Stimulated activated CD4-positive, alpha-beta T cell treated with anti-CD3 and anti-CD28 coated beads, Interleukin-15, amount 100 ng/mL, for 48 hours (primary cell): ENCODE results near the gene PDHB.
"Not testable (repeated sequence)": the region's sequence is repeated elsewhere in the genome, so short reads cannot be mapped to it uniquely, and the experiment has no call there.

Experiments
- DNase-seq, 2 donors: peaks; one replicate each; pipeline ENCODE4 v3.0.0-alpha.2; 2020; ENCODE audit warnings: low read depth in 2 of 2

Gene PDHB

DNA sequence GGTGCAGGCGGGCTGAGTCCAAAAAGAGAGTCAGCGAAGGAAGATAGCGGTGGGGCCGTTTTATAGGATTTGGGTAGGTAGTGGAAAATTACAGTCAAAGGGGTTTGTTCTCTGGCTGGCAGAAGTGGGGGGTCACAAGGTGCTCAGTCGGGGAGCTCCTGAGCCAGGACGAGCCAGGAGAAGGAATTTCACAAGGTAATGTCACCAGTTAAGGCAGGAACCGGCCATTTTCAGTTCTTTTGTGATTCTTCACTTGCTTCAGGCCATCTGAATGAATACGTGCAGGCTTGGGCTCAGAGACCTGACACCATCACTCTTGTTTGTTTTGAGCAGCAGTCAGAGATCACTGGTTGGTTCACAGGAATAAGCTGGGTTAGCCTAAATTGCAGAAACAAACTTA, 3.6 kb upstream of the PDHB start:
- DNase-seq: not testable (repeated sequence)

DNA sequence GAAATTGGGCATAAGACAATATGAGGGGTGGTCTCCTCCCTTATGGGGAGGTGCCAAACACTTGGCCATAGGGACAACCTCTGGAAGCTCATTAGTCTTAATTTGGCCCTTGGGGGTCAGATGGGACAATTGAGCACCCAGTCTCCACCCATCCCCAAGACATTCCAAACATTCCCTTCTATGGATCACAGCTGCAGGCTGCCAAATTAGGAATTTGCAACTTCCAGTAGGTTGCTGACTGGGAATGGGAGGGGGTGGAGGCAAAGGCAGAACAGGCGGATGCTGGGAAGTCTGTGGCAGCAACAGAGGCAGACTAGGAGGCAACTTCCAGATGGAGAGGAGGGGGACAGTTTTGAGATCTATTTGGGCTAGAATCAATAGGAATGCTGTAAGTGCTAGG, 1.4 kb upstream of the PDHB start:
- no peak for DNase-seq

DNA sequence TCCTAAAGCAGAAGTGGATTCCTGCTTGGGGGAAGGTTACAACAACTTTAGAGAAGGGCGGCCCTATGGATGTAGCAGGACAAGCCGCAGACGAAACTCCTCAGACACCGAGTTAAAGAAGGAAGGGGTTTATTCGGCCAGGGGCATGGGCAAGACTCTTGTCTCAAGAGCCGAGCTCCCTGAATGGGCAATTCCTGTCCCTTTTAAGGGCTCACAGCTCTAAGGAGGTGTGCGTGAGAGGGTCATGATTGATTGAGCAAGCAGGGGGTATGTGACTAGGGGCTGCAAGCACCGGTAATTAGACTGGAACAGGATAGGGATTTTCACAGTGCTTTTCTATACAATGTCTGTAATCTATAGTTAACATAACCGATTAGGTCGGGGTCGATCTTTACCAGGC, 879 bp upstream of the PDHB start:
- DNase-seq: no peak

DNA sequence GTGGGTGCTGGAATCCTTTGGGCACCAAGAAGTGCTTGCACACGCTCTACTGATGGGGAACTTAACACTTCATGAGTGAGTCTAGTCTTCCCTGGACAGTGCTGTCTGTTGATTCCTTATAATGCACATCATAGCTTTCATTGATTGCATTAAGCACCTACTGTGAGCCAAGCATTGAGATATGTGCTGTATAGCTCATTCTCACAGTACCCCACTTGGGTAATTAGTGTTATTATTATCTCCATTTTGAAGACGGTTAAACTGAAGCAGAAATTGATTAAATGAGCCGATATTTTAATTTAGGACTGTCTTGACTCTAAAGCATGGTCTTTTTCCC, 504 bp upstream of the PDHB start:
- no peak for DNase-seq

DNA sequence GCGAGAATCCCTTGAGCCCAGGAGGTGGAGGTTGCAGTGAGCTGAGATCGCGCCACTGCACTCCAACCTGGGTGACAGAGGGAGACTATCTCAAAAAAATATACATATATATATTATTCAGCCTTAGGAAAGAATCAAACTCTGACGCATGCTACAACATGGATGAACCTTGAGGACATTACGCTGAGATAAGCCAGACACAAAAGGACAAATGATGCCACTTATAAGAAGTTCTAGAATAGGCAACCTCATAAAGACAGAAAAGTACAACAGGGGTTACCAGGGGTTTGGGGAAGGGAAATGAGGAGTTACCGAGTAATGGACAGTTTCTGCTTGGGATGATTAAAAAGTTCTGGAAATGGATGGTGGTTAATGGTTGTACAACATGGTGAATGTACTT, 727 bp downstream of the PDHB start:
- DNase-seq: no peak

DNA sequence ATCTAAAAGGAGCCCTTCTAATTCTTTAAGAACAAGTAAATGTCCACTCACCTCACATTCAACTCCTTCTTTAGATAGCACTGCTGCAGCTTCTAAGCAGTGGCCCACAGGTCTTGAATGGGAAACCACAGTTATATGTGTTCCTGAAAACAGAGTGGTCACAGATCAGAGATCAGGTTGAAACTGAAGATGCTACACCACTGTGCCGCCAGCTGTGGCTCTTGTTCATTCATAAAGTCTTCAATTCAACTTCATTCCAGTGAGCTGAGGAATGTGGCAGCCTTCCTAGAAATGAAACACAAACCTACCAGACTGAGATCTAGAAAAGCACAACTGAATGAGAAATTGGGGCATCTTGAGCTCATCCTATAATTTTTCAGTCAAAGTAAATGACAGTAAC, 4.0 kb downstream of the PDHB start:
- DNase-seq: no peak

DNA sequence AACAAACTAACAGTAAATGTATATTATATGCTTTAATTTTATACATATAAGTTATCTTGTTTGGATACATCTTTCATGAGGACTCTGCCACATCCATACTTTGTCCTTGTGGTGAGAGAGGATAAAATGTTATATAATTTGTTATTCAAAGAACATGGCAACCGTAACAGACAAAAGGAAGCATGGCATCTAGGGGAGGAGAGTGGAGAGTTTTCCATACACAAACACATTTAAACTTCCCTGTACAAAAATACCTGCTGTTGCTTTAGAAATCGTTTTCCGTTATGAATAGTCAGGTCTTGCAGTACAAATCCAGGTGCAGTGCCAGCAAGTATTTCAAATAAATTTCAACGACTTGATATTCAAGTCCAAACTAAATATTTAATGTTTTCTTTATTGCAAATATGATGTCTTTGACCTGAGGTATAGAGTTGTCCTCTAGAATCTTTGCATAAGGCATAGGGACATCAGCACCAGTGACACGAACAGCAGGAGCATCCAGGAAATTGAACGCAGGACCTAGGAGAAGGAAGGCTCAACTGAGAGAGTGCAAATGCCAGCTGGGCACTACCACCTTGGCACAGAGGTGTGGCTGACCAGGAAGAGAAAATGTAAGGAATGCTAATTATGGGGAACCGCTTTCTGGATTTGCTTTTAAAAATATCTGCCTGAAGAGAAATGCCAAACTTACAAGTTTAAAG, 5.8 kb downstream of the PDHB start:
- DNase-seq: no peak

DNA sequence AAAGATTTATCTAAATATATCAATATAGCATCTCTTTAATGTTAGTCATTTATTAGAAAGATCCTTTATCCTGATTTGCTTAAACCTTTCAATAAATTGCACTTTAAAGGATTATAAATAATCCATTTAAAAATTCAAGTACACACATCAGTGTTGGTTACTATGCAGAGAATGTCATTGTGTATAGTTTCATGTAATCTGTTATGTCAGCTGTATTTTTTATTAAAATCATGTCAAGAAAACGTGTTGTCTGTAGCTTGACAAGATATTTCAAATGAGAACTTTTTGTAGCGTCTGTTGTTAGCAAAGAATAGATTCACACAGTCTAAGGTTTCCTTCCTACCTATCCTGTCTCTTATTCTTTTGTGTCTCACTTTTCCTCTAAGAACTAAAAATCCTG, 7.8 kb downstream of the PDHB start:
- DNase-seq: no peak

DNA sequence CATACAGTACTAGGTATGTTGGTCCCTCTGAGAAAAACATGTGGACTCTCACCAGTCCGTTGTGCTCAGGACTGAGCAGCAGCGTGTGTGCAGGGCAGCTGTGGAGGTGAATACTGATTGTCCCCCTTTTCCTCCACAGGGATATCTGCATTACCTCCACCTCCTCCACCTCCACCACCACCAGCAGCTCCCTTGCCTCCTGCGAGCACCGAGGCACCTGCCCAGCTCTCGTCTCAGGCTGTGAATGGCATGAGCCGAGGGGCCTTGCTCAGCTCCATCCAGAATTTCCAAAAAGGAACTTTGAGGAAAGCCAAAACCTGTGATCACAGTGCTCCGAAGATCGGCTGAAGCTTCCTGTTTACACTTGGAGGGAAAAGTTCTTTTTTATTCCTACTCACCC, 9.0 kb downstream of the PDHB start:
- no peak for DNase-seq

DNA sequence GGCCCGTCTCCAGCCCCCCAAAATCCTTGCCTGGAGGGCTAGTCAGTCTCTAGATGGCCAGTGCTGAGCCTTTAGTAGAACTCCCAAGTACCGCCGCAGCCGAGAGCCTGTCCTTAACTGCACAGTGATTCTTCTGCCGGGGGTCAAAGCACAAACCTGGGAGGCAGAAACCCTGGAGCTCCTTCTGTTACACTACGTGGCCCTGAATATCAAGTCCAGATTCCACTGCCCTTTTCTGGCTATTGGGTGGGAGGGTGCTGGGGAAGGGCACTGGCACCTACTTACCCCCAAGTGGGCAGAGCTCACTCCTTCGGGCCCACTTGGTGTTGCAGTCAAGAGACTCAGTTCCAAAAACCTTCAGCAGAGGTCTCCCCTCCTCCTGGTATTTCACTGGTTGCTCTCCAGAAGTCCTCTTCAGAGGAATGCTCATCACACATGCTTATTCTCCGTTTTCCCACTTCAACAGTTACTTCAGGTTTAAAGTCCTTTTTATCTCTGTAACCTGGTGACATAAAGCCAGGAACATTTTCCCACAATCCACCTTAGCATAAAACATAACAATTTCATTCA, 10.8 kb downstream of the PDHB start:
- DNase-seq: no peak

DNA sequence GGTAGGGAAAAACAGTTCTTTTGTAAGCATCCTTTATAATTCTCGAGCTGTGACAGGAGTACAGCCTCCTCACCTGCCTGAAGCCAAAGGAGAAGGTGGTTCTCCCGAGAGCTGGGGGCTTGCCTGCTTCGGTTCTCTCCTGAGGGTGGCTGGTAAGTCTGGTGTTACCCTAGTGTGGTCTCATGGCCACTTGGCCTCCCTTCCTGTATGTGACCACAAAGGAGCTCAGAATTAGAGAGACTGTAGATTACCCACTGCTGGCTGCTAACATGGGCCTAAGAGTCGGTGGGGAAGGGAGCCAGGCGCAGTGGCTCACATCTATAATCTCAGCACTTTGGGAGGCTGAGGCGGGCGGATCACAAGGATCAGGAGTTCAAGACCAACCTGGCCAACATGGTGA, 12.6 kb downstream of the PDHB start:
- no peak for DNase-seq

DNA sequence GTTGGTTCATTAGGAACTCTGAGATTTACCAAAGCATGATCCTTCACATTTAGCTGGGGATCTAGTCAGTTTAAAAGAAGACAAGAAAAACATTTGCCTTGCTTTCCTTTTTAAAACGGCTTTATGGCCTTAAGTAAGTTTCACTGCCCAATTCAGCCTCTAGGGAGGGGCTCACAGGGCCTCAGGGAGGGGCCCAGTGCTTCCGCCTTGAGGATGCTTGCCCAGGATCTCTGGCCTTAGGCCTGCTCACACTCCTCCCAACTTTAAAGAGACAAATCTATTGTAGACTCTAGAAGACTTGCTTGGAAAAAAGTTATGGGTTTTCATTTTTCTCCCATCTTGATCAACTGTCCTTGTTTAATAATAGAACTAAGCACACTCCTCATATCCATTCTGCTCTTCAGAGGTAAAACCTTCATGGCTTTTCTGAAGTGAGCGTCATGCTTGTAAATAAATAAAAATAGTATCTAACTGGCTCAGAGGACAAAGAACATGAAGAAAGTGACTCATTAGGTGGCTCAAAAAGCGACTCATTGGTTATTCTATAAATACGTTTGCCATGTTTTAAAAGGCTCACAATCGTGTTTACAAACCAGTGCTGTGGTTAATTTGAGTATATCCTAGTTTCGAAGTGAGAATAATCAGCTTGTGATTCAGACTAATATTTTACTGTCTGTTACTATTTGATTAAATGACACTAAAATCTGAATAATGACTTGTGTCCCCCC, 13.7 kb downstream of the PDHB start:
- no peak for DNase-seq

DNA sequence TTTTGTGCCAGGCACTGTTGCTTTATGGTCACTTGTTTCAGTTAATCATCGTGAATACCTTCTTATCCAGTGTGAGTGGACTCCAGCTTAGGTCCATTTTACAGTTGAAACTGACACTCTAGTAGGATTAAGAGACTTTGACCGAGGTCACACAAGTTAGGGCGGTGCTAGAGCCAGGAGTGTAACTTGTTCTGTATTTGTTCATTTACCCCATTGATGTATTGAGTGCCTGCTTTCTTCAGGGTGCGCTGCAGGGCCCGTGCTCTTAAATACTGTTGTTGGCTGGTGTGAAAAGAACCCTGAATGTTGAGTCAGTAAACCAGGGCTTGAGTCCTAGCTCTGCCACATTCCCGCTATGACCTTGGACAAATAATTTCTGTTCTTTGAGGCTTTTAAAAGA, 15.4 kb downstream of the PDHB start:
- no peak for DNase-seq

DNA sequence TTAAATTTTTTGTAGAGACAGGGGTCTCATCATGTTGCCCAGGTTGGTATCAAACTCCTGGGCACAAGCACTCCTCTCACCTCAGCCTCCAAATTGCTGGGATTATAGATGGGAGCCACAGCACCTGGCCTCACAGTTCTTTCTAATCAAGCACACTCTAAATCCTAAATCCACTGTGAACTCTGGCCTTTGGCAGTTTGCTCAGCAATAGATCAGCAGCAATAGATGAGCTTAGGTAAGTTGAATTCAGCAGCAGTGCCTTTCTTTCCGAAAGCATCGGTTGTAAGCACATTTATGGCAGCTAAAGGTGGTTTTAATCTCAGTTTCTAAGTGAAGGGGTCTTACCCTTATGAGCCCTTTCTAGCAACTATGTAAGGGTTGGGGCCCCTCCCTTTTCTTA, 16.6 kb downstream of the PDHB start:
- no peak for DNase-seq

DNA sequence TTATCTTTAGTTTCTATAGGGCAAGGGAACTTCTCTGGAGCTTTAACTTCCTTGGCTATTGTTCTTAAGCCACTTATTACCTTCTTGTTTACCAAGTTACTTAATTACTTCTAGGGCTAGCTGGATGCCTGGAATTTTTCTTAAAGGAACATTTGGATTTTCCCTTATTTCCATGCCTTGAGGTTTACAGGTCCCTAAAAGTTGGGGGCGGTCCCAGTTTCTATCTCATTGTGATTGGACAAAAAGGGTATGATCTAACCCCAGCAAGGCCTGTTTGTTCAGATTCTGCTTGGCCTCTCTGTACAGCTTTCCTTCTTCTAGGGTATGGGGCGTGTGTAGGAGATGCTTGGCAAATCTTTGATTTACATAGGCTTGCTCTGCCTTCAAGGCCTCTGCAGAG, 17.4 kb downstream of the PDHB start:
- DNase-seq: no peak

DNA sequence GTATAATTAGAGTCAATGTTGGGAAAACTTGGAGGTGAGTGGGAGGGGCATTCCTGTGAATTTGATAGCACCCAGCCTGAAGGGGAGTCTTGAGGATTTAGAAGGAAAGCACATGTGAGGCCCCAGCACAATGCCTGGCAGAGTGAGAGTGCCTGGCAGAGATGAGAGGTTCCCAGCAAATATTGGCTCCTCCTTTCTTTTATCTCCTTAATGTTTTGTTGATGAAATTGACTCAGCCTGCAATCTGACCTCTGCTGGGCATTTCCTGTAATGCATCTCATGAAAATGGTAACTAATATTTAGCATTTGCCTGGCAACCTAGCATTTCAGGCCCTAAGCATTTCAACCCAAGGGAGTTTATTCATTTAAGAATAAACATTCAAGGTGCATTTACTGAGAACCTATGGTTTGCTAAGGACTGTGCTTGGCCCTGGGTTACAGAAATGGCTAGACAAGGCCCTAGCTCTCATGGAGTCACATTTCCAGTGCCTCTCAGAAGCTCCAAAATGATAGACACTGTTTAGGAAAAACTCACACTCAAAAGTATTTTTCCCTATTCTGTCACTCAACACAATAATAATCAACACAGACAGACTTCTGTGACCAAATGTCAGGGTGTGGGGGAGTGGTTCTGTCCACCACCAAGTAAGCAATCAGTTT, 19.0 kb downstream of the PDHB start:
- peak; percentile 6 to 21 for DNase-seq

DNA sequence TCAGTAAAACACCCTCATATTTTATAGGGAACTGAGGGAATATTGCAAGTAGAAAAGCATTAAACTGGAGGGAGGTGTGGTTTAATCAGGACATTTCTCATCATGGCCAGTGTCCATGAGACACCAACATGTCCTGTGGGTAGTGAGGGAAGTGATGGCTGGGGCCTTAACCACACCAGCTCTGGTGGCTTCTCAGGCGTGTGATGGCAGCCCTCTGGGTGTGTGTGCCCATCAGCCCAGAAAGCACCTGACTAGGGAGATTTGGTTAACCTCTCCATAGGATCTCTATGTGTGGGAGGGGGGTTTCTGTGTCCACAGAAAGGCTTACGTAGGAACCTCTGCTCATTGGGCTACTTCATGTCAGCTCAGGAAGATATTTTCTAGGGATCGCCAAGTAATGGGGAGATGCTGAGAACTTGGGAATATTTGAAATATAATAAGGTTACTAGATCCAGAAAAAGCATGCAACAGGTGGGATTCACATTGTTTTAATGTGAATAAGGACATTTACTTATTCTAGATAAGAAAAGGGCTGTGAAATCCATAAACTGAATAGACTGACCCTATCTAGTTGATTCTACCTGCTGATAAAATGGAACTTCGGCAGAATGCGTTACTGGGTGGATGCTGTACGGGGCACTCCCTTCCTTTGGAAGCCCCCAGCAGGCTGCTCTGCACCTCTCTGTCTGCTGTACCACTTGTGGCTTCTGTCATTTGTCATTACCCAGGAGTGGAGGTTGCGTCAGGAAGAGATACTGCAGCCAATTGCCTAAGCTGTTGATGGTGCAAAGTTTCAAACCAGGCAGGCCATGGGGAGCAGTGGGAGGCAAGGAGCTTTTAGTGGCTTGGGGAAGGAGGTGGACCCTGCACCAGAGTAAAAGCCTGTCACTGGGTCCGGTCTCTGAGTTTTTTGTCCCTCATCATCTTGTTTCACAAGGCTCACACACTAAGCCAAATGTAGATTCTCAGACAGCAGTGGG, 21.5 kb downstream of the PDHB start:
- no peak for DNase-seq

DNA sequence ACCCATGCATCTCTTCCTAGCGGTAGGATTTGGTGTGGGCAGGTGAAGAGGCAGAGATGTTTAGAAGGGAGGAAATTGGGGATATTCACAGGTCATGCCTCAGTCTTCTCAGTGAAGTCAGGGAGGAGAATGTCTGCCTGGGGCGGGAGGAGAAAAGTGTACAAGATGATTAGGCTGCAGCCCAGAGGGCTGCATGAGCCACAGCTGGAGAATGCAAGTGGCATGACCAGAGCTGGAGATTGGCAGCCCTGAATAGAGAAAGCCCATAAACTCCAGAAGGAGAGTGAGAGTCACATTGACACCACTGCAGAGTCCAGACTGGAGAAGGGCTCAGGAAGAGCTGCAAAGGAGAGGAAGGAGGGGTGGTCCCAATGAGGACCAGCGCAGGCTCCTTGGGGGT, 22.6 kb downstream of the PDHB start:
- DNase-seq: no peak

DNA sequence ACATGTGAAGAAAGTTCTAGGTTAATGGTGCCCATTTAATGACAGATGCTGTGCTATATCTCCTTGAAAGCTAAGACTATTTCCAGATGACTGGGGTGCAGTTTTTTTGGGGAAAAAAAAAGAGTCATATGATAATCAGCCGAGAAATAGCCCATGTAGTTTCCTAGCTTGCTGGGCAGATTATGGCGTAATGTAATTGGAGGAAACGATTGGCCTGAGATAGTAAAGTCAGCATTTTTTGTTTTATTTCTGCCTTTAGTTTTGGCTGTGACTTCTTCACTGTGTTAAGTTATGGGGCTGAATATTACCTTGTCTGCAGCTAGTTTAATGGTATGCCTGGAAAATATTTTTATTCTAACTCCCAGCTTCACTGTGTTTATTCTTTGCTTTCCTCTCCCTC, 24.0 kb downstream of the PDHB start:
- no peak for DNase-seq

DNA sequence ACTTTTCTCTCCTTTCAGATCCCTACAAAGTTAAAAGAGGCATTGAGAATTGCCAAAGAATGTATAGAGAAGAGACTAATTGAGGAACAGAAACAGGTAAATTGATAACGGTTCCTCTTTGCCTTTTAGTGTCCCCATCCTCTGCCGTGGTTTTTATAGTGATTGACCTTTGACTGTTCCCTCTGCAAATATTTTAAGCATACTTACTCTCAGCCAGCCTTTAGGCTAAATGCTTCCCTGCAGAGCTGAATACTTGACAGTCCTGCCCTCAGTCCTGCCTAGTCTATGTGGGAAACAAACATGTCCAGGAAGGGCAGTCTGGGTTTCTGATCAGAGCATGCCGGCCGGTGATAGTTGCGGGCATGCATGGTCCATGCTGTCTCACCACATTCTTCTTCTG, 24.7 kb downstream of the PDHB start:
- DNase-seq: no peak

DNA sequence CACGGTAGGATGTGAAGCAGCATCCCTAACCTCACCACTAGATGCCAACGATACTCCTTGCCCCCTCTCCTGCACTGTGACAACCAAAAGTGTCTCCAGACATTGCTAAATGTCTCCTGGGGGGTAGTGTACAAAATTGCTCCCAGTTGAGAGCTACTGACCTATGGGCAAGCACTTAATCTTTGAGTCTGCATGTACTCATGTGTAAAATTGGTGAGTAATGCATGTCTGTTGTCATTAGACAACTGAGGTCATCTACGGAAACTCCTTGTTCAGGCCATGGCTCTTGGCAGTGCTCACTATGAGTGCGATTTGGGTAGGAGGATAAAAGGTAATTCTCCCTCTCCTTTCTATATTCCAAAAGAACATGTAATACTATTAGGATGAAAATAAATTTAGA, 29.2 kb downstream of the PDHB start:
- DNase-seq: no peak
